ENCODE measurements around the gene ZC2HC1C. TPM values are rescaled to one million over a fixed set of nuclear protein-coding genes. Genes with fewer than 3 reads are reported as not detected.

ZC2HC1C gene
- total and polyA plus RNA-seq, 10 of the 15 experiments (the other 5 are each of a cell fraction or from before 2014, with no cell fraction given): 0.92 to 3.7 (median 1.6) TPM

DNA sequence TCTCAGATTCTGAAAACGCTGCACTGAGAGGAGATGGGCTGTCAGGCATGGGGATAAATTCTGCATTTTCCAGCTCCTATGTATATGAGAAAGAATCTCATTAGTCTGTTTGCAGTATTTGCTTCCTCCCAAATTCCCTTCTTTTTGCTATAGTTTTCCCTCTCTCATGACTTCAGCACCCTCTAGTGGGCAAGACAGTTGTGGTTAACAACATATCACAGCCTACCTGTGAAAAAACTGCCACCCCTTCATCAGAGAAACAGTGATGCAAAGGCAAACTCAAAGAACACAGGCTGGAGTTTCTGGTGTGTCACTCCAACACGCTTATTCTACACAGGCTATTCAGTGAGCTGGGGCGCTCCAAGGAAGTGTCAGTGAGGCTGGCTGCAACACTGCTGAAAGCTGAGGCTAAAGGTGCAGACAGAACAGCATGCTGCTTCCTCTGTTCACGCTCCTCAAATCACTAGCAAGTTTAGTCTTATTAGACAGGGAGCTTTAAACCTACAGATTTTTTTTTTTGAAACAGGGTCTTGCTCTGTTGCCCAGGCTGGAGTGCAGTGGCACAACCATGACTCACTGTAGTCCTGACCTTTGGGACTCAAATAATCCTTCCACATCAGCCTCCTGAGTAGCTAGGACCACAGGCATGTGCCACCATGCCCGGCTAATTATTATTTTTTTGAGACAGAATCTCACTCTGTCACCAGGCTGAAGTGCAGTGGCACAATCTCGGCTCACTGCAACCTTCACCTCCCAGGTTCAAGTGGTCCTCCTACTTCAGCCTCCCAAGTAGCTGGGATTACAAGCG, 19.3 kb downstream of the ZC2HC1C start (continued):
- TF ChIP-seq RAD21 (IDR thresholded peaks at IDR 0.05; ENCODE audit: insufficient read depth, low read depth, low read length) (peak; percentile 91), TARDBP (IDR thresholded peaks at IDR 0.05; ENCODE audit: borderline replicate concordance) (no peak), ZNF217 (IDR thresholded peaks at IDR 0.05) (no peak), RAD51 (IDR thresholded peaks at IDR 0.05) (no peak), CBFB (IDR thresholded peaks at IDR 0.05; ENCODE audit: low read depth) (peak; percentile 66; the same call in 1 of the 2 replicates)

DNA sequence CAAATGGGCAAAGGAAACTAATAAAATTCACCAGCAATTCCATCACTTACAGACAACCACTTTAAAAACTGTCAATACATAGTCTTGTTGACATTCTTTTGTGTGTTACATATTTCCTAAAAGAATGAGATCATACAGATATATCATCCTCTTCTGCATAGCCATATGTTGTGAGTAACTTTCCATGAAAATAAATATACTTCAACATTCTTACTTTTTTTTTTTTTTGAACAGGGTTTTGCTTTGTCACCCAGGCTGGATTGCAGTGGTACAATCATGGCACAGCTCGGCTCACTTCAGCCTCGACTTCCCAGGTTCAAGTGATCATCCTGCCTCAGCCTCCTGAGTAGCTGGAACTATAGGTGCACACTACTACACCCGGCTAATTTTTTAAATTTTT, 20.9 kb downstream of the ZC2HC1C start:
- WGBS (ENCODE audit: insufficient coverage, insufficient replicate concordance, low lambda C conversion rate, missing lambda C conversion rate): 97% methylated on average over 3 of the region's 3 CpGs
- in situ Hi-C loops (cut with MboI): loop anchor here (5.0 kb wide), 1 partner anchor 238 kb away; no protein-coding TSS in a partner anchor
- no TSS peak for BruUV-seq (replicated peaks)

More for the DNA sequence above, 20.9 kb downstream of the ZC2HC1C start:
- ChIA-PET POLR2A (interaction anchor here (0.7 kb wide), 2 partner anchors 24 to 31 kb away, joined by 4 to 5 read pairs; no protein-coding TSS in a partner anchor), SMC1A (ENCODE audit: uncharacterized antibody, unreplicated experiment) (interaction anchor here (1.2 to 3.9 kb wide), 3 partner anchors 129 to 214 kb away, joined by 3 to 14 read pairs (median 14); no protein-coding TSS in a partner anchor), RAD21 (ENCODE audit: unreplicated experiment) (interaction anchor here (0.6 to 2.0 kb wide), 4 partner anchors 17 to 146 kb away, joined by 3 to 6 read pairs (median 3); partner anchors contain the start of gene ACYP1), CTCF (interaction anchor here (0.6 to 7.2 kb wide), 11 partner anchors 10 to 482 kb away, joined by 3 to 129 read pairs (median 4); no protein-coding TSS in a partner anchor)
- Histone ChIP-seq H3K36me3 (ENCODE audit: control insufficient read depth in 2 of 2, insufficient read depth in 2 of 2, low read length in 1 of 2) (peaks cover 0 to 13% of the 10 kb centered on the region in 2 experiments), H4K20me1 (ENCODE audit: control insufficient read depth, insufficient read depth) (no peaks in the 10 kb centered on the region), H2AFZ (ENCODE audit: control insufficient read depth, low read depth, low read length) (no peak overlapping the region), H3K9me3 (replicated peaks; ENCODE audit: control insufficient read depth, insufficient read depth, low read length) (no peaks in the 10 kb centered on the region), H3K9ac (ENCODE audit: control insufficient read depth, insufficient read depth, low read length) (no peak overlapping the region), H3K4me1 (ENCODE audit: control insufficient read depth, insufficient read depth, low read length) (no peaks in the 10 kb centered on the region), H3K27me3 (replicated peaks in 1 of 2; ENCODE audit: control insufficient read depth in 2 of 2, insufficient read depth in 2 of 2, low read length in 1 of 2) (no peaks in the 10 kb centered on the region), H3K79me2 (ENCODE audit: control insufficient read depth, insufficient read depth, low read length) (no peaks in the 10 kb centered on the region), H3K4me3 (no peak overlapping the region), H3K4me2 (ENCODE audit: control insufficient read depth, insufficient read depth) (no peak overlapping the region), H3K27ac (ENCODE audit: control insufficient read depth, insufficient read depth) (no peak overlapping the region)
- DNase-seq (ENCODE audit: low read depth, low spot score): no peak
- intact Hi-C loops (cut with micrococcal nuclease; ENCODE audit: unreplicated experiment): no loop called here
- no peak for TF ChIP-seq RAD21 (IDR thresholded peaks at IDR 0.05; ENCODE audit: insufficient read depth, low read depth, low read length)
- peak; percentile 49 for FAIRE-seq
- ATAC-seq: no peak

Data from GM12878 (cell line).